Breast epithelium (tissue), 3 donors: ENCODE results near the gene RIN2.

Experiments
- CTCF ChIP-seq, 3 donors: fragments of 450-650 bp; IDR thresholded peaks; one replicate each; pipeline ENCODE4 v1.5.1; 2016 to 2017; ENCODE audit warnings: antibody characterized with exemption in 3 of 3, mild to moderate bottlenecking in 3 of 3, moderate library complexity in 3 of 3
- POLR2A ChIP-seq: fragments of 450-650 bp; IDR thresholded peaks from one replicate; pipeline ENCODE4 v1.6.1; 2016; ENCODE audit warnings: antibody characterized with exemption, mild to moderate bottlenecking, moderate library complexity
- POLR2AphosphoS5 ChIP-seq, 3 donors: sonication (generic); formaldehyde crosslinking; IDR thresholded peaks; one replicate each; pipeline ENCODE4 v1.6.1; 2017; ENCODE audit warnings: antibody characterized with exemption in 3 of 3

- no peak for TF ChIP-seq CTCF (IDR thresholded peaks at IDR 0.05)
- no peak for TF ChIP-seq POLR2AphosphoS5 (IDR thresholded peaks at IDR 0.05)
- no peak for TF ChIP-seq POLR2A
These were observed 31.0 kb downstream of the RIN2 start for GRCh38 chr20:19789009-19789408.
